Calu3 (cell line): ENCODE measurements around the gene BLOC1S5. TPM values are rescaled to one million over a fixed set of nuclear protein-coding genes. Genes with fewer than 3 reads are reported as not detected.
"Not testable (repeated sequence)": the region's sequence is repeated elsewhere in the genome, so short reads cannot be mapped to it uniquely, and the experiment has no call there.

Source experiments
- BruUV-seq: library from RNA; stranded (reverse); fragments of 400-500 nt; replicated peaks from 2 replicates; lab custom pipeline; 2021; lab: Mats Ljungman, UMichigan
- CTCF ChIA-PET: fragments of 300-600 bp; sonication (Branson Sonifier 250); formaldehyde crosslinking; loops from one replicate; lab custom pipeline; 2022; ENCODE audit warnings: antibody characterized with exemption; lab: Charles Lee
- DNase-seq: peaks from one replicate; pipeline ENCODE4 v3.0.0; 2022
- H3K27ac Mint-ChIP-seq: one replicate; pipeline ENCODE4 v1.8.0; 2022; ENCODE audit warnings: mixed read lengths; ENCODE audit not compliant: unreplicated experiment
- H3K27me3 Mint-ChIP-seq: one replicate; pipeline ENCODE4 v1.8.0; 2022; ENCODE audit warnings: mixed read lengths; ENCODE audit not compliant: unreplicated experiment
- H3K36me3 Mint-ChIP-seq: one replicate; pipeline ENCODE4 v1.8.0; 2022; ENCODE audit warnings: mild to moderate bottlenecking, moderate library complexity, mixed read lengths; ENCODE audit not compliant: insufficient read depth, unreplicated experiment
- H3K4me1 Mint-ChIP-seq: one replicate; pipeline ENCODE4 v1.8.0; 2022; ENCODE audit warnings: mild to moderate bottlenecking, low read depth, mixed read lengths; ENCODE audit not compliant: unreplicated experiment
- H3K4me3 Mint-ChIP-seq: one replicate; pipeline ENCODE4 v1.8.0; 2022; ENCODE audit warnings: mild to moderate bottlenecking, low read depth, moderate library complexity, mixed read lengths; ENCODE audit not compliant: unreplicated experiment
- H3K9me3 Mint-ChIP-seq: one replicate; pipeline ENCODE4 v1.8.0; 2022; ENCODE audit warnings: low read depth, mixed read lengths; ENCODE audit not compliant: unreplicated experiment
- intact Hi-C: fragments of 100-400 bp; cut with micrococcal nuclease; formaldehyde crosslinking; loops from one replicate; pipeline ENCODE4 v1.10.0; 2022; ENCODE audit not compliant: unreplicated experiment
- total RNA-seq: library from RNA; stranded (reverse); gene quantifications from 2 replicates; pipeline ENCODE4 v1.2.3, GENCODE V29; 2022
- TF ChIP-seq, protein P1 (sequence below): fragments of 200-600 bp; IDR thresholded peaks from one replicate; pipeline ENCODE4 v1.8.0; 2022; ENCODE audit warnings: antibody characterized with exemption; ENCODE audit not compliant: unreplicated experiment

The BLOC1S5 gene
- total RNA-seq, 1 experiment from 2014 or later = 8.0 TPM

DNA sequence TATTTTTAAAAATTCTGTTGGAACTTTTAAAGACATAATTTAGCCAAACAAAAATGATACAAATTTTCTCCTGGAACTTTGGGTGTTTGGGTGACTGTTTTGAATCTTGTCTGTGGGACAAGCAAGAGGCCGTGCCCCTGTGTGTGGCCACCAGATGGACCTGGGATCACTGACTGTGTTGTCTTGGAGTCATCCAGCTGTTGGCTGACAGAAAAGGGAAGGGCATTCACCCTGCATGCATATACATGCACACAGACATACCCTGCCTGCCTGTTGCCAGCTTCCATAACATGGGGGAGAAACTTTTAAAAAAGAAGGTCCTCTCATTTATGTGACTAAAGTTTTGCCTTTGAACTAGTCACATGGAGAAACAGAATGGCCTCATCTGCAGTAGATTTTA lies 72.7 kb downstream of the BLOC1S5 start:
- no peaks in the 10 kb centered on the region for H3K27me3 Mint-ChIP-seq
- no peaks in the 10 kb centered on the region for H3K36me3 Mint-ChIP-seq
- TF ChIP-seq, protein P1, sequence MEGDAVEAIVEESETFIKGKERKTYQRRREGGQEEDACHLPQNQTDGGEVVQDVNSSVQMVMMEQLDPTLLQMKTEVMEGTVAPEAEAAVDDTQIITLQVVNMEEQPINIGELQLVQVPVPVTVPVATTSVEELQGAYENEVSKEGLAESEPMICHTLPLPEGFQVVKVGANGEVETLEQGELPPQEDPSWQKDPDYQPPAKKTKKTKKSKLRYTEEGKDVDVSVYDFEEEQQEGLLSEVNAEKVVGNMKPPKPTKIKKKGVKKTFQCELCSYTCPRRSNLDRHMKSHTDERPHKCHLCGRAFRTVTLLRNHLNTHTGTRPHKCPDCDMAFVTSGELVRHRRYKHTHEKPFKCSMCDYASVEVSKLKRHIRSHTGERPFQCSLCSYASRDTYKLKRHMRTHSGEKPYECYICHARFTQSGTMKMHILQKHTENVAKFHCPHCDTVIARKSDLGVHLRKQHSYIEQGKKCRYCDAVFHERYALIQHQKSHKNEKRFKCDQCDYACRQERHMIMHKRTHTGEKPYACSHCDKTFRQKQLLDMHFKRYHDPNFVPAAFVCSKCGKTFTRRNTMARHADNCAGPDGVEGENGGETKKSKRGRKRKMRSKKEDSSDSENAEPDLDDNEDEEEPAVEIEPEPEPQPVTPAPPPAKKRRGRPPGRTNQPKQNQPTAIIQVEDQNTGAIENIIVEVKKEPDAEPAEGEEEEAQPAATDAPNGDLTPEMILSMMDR = no peak
- CTCF ChIA-PET = no interaction called here
- H3K4me1 Mint-ChIP-seq = no peaks in the 10 kb centered on the region
- H3K27ac Mint-ChIP-seq = no peak overlapping the region
- no peak overlapping the region for H3K4me3 Mint-ChIP-seq
- no TSS peak for BruUV-seq
- no peak for DNase-seq
- no peaks in the 10 kb centered on the region for H3K9me3 Mint-ChIP-seq
- intact Hi-C loops = loop anchor here (5.0 to 10.0 kb wide), 3 partner anchors 94 to 377 kb away; no protein-coding TSS in a partner anchor

DNA sequence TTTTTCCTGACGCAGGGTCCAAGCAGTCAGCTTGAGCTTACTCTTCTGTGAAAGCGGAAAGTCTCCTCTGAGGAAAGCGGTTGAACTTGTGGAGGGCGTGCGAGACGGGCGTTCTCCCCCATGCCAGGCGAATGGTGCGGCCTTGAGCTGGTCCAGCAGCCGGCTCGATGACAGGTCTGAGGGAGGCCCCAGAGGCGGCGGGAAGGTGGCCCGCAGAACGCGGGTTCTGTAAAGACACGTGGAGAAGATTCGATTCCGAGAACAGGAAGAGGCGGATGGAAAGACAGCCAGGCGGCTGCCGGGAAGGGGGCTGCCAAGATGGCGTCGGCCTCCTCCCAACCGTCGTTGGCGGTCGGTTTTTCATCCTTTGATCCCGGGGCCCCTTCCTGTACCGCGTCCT lies 78.0 kb downstream of the BLOC1S5 start:
- BruUV-seq = no TSS peak
- H3K4me1 Mint-ChIP-seq = no peaks in the 10 kb centered on the region
- intact Hi-C loops = no loop called here
- no peak overlapping the region for H3K27ac Mint-ChIP-seq
- no peaks in the 10 kb centered on the region for H3K27me3 Mint-ChIP-seq
- no peak overlapping the region for H3K4me3 Mint-ChIP-seq
- H3K36me3 Mint-ChIP-seq = no peaks in the 10 kb centered on the region
- TF ChIP-seq, protein P1 = no peak
- no peaks in the 10 kb centered on the region for H3K9me3 Mint-ChIP-seq
- DNase-seq = no peak
- CTCF ChIA-PET = no interaction called here

DNA sequence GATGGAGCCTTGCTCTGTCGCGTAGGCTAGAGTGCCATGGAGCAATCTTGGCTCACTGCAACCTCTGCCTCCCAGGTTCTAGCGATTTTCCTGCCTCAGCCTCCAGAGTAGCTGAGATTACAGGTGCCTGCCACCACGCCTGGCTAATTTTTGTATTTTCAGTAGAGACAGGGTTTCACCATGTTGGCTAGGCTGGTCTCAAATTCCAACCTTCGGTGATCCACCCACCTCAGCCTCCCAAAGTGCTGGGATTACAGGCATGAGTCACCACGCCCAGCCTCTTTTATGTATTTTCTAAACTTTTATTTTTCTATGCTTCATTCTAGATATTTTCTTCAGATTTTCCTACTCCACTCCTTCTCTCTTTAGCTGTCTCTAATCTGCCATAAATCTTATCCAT lies 80.2 kb downstream of the BLOC1S5 start:
- H3K4me1 Mint-ChIP-seq, BruUV-seq, DNase-seq, H3K36me3 Mint-ChIP-seq, H3K9me3 Mint-ChIP-seq, H3K4me3 Mint-ChIP-seq, H3K27me3 Mint-ChIP-seq, intact Hi-C loops, CTCF ChIA-PET: not testable (repeated sequence)
- peak overlapping the region; percentile 30 for H3K27ac Mint-ChIP-seq

DNA sequence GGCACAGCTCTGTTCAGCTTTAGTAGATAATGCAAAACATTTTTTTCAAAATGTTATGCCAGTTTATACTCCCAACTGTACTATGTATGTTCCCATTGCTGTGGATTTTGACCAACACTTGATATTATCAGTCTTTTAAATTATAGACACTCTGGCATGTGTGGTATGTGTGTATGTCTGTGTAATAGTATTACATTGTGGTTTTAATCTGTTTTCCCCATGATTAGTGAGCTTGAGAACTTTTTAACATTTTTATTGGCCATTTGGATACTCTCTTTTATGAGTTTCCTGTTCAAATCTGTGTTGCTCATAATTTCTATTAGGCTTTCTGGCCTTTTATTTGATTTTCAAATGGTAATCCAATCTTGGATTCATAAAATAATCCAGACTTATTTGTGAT lies 84.4 kb downstream of the BLOC1S5 start:
- H3K9me3 Mint-ChIP-seq = no peaks in the 10 kb centered on the region
- no peak overlapping the region for H3K27ac Mint-ChIP-seq
- H3K4me3 Mint-ChIP-seq = no peak overlapping the region
- intact Hi-C loops = loop anchor here (5.0 kb wide), 1 partner anchor 68 kb away; the partner anchor contains the start of gene TXNDC5
- H3K27me3 Mint-ChIP-seq = no peaks in the 10 kb centered on the region
- DNase-seq = no peak
- TF ChIP-seq, protein P1 = no peak
- CTCF ChIA-PET = no interaction called here
- H3K36me3 Mint-ChIP-seq = peaks cover 8% of the 10 kb centered on the region
- BruUV-seq = no TSS peak
- H3K4me1 Mint-ChIP-seq = peaks cover 9% of the 10 kb centered on the region

DNA sequence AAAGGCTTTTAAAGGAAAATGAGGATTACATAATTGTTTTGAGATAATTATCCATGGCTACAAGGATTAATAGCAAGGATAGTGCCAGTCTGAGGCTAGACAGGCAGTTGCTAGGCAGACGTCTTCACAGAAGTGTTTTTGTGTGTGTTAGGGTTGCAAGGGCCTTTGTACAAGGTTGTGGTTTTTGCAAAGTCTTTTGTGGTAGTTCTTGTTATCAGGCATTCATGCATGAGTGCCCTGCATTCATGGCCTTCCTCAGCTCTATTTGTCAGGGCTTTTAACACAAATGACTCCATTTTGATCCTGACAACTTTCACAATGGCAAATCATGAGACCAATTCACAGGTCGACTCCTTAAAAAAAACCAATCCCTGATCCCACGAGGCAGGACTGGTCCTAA lies 85.5 kb downstream of the BLOC1S5 start:
- intact Hi-C loops = loop anchor here (5.0 kb wide), 1 partner anchor 66 kb away; the partner anchor contains the start of gene TXNDC5
- BruUV-seq = no TSS peak
- DNase-seq = no peak
- TF ChIP-seq, protein P1 = no peak
- Mint-ChIP-seq H3K27me3 (no peaks in the 10 kb centered on the region), H3K9me3 (no peaks in the 10 kb centered on the region), H3K27ac (no peak overlapping the region), H3K4me3 (no peak overlapping the region), H3K36me3 (peaks cover 8% of the 10 kb centered on the region), H3K4me1 (peaks cover 20% of the 10 kb centered on the region)
- CTCF ChIA-PET = no interaction called here
